Right renal cortex interstitium (tissue), 3 donors: ENCODE measurements around the gene DCLK1. TPM values are rescaled to one million over a fixed set of nuclear protein-coding genes. Genes with fewer than 3 reads are reported as not detected.

Source experiments
- DNase-seq, 3 donors: peaks; one replicate each; pipeline ENCODE4 v3.0.0-alpha.2; 2013; ENCODE audit warnings: low read depth in 3 of 3, low spot score in 2 of 3
- polyA plus RNA-seq, 3 donors: library from polyadenylated mRNA; unstranded; fragments of 120-200 nt; gene quantifications; one replicate each; pipeline ENCODE4 v1.2.1, GENCODE V29; 2013; ENCODE audit not compliant: insufficient read length in 3 of 3

DCLK1 gene
- polyA plus RNA-seq, 3 donors, result 3.5 to 6.3 (median 4.4) TPM

GRCh38 chr13:35766663-35767062 lies 364.5 kb downstream of the DCLK1 start:
- DNase-seq, result no peak

- no peak for DNase-seq
Observed at GRCh38 chr13:35765941-35766340, 365.2 kb downstream of the DCLK1 start.

GRCh38 chr13:35765366-35765765 lies 365.8 kb downstream of the DCLK1 start:
- DNase-seq, result no peak

- no peak for DNase-seq
Observed at GRCh38 chr13:35764326-35765015, 366.7 kb downstream of the DCLK1 start.

- no peak for DNase-seq
Observed at GRCh38 chr13:35763782-35764123, 367.4 kb downstream of the DCLK1 start.

GRCh38 chr13:35763060-35763781 lies 368.0 kb downstream of the DCLK1 start:
- no peak for DNase-seq

GRCh38 chr13:35761440-35762252 lies 369.5 kb downstream of the DCLK1 start:
- DNase-seq, result no peak

- peak in 2 of 3 donors; percentile 42 to 65 for DNase-seq
Observed at GRCh38 chr13:35760735-35761281, 370.4 kb downstream of the DCLK1 start.

- no peak for DNase-seq
Observed at GRCh38 chr13:35747594-35747993, 383.6 kb downstream of the DCLK1 start.

- DNase-seq, result no peak
Observed at GRCh38 chr13:35744566-35745178, 386.5 kb downstream of the DCLK1 start.

GRCh38 chr13:35744144-35744543 lies 387.0 kb downstream of the DCLK1 start:
- no peak for DNase-seq

- no peak for DNase-seq
Observed at GRCh38 chr13:35743165-35743564, 388.0 kb downstream of the DCLK1 start.

GRCh38 chr13:35741657-35742056 lies 389.5 kb downstream of the DCLK1 start:
- no peak for DNase-seq

- no peak for DNase-seq
Observed at GRCh38 chr13:35736876-35737275, 394.3 kb downstream of the DCLK1 start.

GRCh38 chr13:35733827-35734226 lies 397.4 kb downstream of the DCLK1 start:
- DNase-seq, result no peak

GRCh38 chr13:35732565-35732964 lies 398.6 kb downstream of the DCLK1 start:
- no peak for DNase-seq

GRCh38 chr13:35731471-35731870 lies 399.7 kb downstream of the DCLK1 start:
- no peak for DNase-seq

GRCh38 chr13:35729926-35730627 lies 401.1 kb downstream of the DCLK1 start:
- no peak for DNase-seq

- DNase-seq, result no peak
Observed at GRCh38 chr13:35727881-35728280, 403.3 kb downstream of the DCLK1 start.

- DNase-seq, result no peak
Observed at GRCh38 chr13:35724446-35724845, 406.7 kb downstream of the DCLK1 start.
